Endothelial cell of umbilical vein (primary cell): Measurements from ENCODE around the gene SHKBP1. TPM values are rescaled to one million over a fixed set of nuclear protein-coding genes. Genes with fewer than 3 reads are reported as not detected.
A peak's percentile ranks its signal among the peaks of the same experiment; 100 is the strongest.

Experiments
- BruUV-seq: library from RNA; stranded (reverse); fragments of 400-500 nt; replicated peaks from 2 replicates; lab custom pipeline; 2021; lab: Mats Ljungman, UMichigan
- CTCF ChIA-PET: fragments of 300-600, 350-600 bp; sonication (Branson Sonifier 250); formaldehyde crosslinking; loops from one replicate; lab custom pipeline; 2021; ENCODE audit warnings: antibody characterized with exemption, inconsistent platforms; lab: Charles Lee
- POLR2A ChIA-PET: fragments of 300-600, 350-600 bp; sonication (Branson Sonifier 250); formaldehyde crosslinking; loops from one replicate; lab custom pipeline; 2021; ENCODE audit warnings: antibody characterized with exemption, inconsistent platforms; lab: Charles Lee
- DNase-seq: peaks from one replicate; pipeline ENCODE4 v3.0.0-alpha.2; 2011; ENCODE audit warnings: low read depth, low spot score
- FAIRE-seq: peaks from 2 replicates; lab custom pipeline; 2011; peaks lifted over from hg19 to GRCh38; lab: Jason Lieb, UNC
- H2AFZ ChIP-seq: 2 replicates; pipeline ENCODE4 v1.6.0; 2012; ENCODE audit warnings: low read depth, low read length, control low read depth, inconsistent platforms
- H3K27ac ChIP-seq: 2 replicates; pipeline ENCODE4 v1.5.1; 2011; ENCODE audit warnings: low read depth, mild to moderate bottlenecking, control low read depth, low read length, moderate library complexity; ENCODE audit not compliant: insufficient read depth
- H3K27me3 ChIP-seq, 2 experiments: 2 replicates each; pipeline versions ENCODE4 v1.6.0 to v1.6.1; 2011; ENCODE audit warnings: low read length in 2 of 2, mixed read lengths in 1 of 2; ENCODE audit not compliant: control insufficient read depth in 2 of 2, insufficient read depth in 2 of 2
- H3K36me3 ChIP-seq, 2 experiments: 2 replicates in 1 of 2; 3 replicates in 1 of 2; pipeline ENCODE4 v1.5.1; 2011; ENCODE audit warnings: low read length in 2 of 2, mild to moderate bottlenecking in 1 of 2, moderate library complexity in 1 of 2; ENCODE audit not compliant: control insufficient read depth in 2 of 2, insufficient read depth in 2 of 2; ENCODE audit errors: extremely low read depth in 1 of 2
- H3K4me1 ChIP-seq: 3 replicates; pipeline ENCODE4 v1.5.1; 2011; ENCODE audit warnings: mild to moderate bottlenecking, low read length; ENCODE audit not compliant: control insufficient read depth, insufficient read depth; ENCODE audit errors: extremely low read depth
- H3K4me2 ChIP-seq: 2 replicates; pipeline ENCODE4 v1.6.1; 2011; ENCODE audit warnings: low read length, control low read depth, mixed read lengths; ENCODE audit not compliant: insufficient read depth
- H3K4me3 ChIP-seq, 3 experiments: fragments of 200-600 bp in 1 of 3; sonication (generic), shearing (Covaris generic) in 1 of 3; replicated peaks in 1 of 3; 2 replicates each; pipeline ENCODE4 v1.5.1; 2011 to 2016; ENCODE audit warnings: control low read depth in 3 of 3, low read length in 3 of 3, mild to moderate bottlenecking in 2 of 3, inconsistent platforms in 1 of 3, low read depth in 1 of 3, moderate library complexity in 1 of 3; ENCODE audit not compliant: insufficient read depth in 1 of 3
- H3K79me2 ChIP-seq: 2 replicates; pipeline ENCODE4 v1.6.0; 2012; ENCODE audit warnings: low read length, inconsistent platforms; ENCODE audit not compliant: control insufficient read depth, insufficient read depth
- H3K9ac ChIP-seq: replicated peaks from 2 replicates; pipeline ENCODE3; 2011; ENCODE audit warnings: low read length, control low read depth; ENCODE audit not compliant: insufficient read depth; ENCODE audit errors: extremely low read depth
- H3K9me1 ChIP-seq: replicated peaks from 3 replicates; pipeline ENCODE4 v1.6.0; 2011; ENCODE audit warnings: mild to moderate bottlenecking, low read length; ENCODE audit not compliant: control insufficient read depth, insufficient read depth; ENCODE audit errors: extremely low read depth
- H3K9me3 ChIP-seq: replicated peaks from 2 replicates; pipeline ENCODE4 v1.5.1; 2012; ENCODE audit warnings: low read length, inconsistent platforms; ENCODE audit not compliant: control insufficient read depth, insufficient read depth
- H4K20me1 ChIP-seq: replicated peaks from 2 replicates; pipeline ENCODE3; 2011; ENCODE audit warnings: mild to moderate bottlenecking, low read length; ENCODE audit not compliant: control insufficient read depth, insufficient read depth; ENCODE audit errors: extremely low read depth
- CTCF ChIP-seq, 2 donors: IDR thresholded peaks; 1 replicate in 1 of 2; 2 replicates in 1 of 2; pipeline ENCODE4 v1.5.1; 2011; ENCODE audit warnings: low read length in 2 of 2, mild to moderate bottlenecking in 2 of 2, moderate library complexity in 2 of 2, control low read depth in 1 of 2, inconsistent platforms in 1 of 2, low read depth in 1 of 2; ENCODE audit not compliant: insufficient read depth in 1 of 2; ENCODE audit errors: extremely low read depth in 1 of 2
- FOS ChIP-seq: IDR thresholded peaks from 2 replicates; pipeline ENCODE4 v1.6.1; 2011; ENCODE audit warnings: mild to moderate bottlenecking, low read length, moderate library complexity, borderline replicate concordance; ENCODE audit not compliant: insufficient read depth
- GATA2 ChIP-seq: IDR thresholded peaks from 2 replicates; pipeline ENCODE4 v1.7.0; 2011; ENCODE audit warnings: low read depth, mild to moderate bottlenecking, moderate library complexity, mixed read lengths, low read length; ENCODE audit not compliant: insufficient read length, insufficient read depth
- JUN ChIP-seq: IDR thresholded peaks from 2 replicates; pipeline ENCODE4 v1.6.1; 2011; ENCODE audit warnings: borderline replicate concordance, low read depth; ENCODE audit not compliant: insufficient read length, insufficient read depth
- MAX ChIP-seq: IDR thresholded peaks from 2 replicates; pipeline ENCODE4 v1.6.1; 2011; ENCODE audit not compliant: insufficient read depth, insufficient read length
- MYC ChIP-seq: IDR thresholded peaks from one replicate; pipeline ENCODE4 v1.6.1; 2011; ENCODE audit warnings: mild to moderate bottlenecking, low read depth, low read length
- POLR2AphosphoS5 ChIP-seq: IDR thresholded peaks from 2 replicates; pipeline ENCODE4 v1.6.1; 2012; ENCODE audit warnings: low read depth, mild to moderate bottlenecking, control low read depth, low read length, moderate library complexity; ENCODE audit not compliant: insufficient read depth
- dilution Hi-C: fragments of 300-500 bp; cut with MboI; formaldehyde crosslinking; loops from one replicate; pipeline ENCODE4 v1.15.0; 2019; ENCODE audit warnings: low sequenced_read_pairs; ENCODE audit not compliant: extremely low pct_ligation_motif_present
- intact Hi-C: fragments of 100-400 bp; cut with micrococcal nuclease; formaldehyde crosslinking; loops from one replicate; pipeline ENCODE4 v1.10.0; 2022
- polyA plus RNA-seq, 4 experiments: library from polyadenylated mRNA; depleted of rRNA in 3 of 4; stranded (reverse) in 3 of 4; unstranded in 1 of 4; fragments of >200 nt; gene quantifications; 2 replicates each; pipeline versions ENCODE4 v1.2.1 to v1.2.3, GENCODE V29; 2011 to 2012; ENCODE audit warnings: missing spikeins in 1 of 4
- total RNA-seq: library from RNA; stranded (reverse); gene quantifications from 2 replicates; pipeline ENCODE4 v1.2.3, GENCODE V29; 2021

Gene SHKBP1
- total and polyA plus RNA-seq, 2 donors (not counting 3 experiments of a cell fraction or from before 2014, with no cell fraction given) = 106 to 113 TPM

- no peaks in the 10 kb centered on the region for H3K9me3 ChIP-seq
- H3K36me3 ChIP-seq = no peaks in the 10 kb centered on the region
- peak overlapping the region; percentile 43 for H3K9ac ChIP-seq
- no peak for TF ChIP-seq GATA2
- no peak for TF ChIP-seq FOS
- TF ChIP-seq MYC = no peak
- no peak for TF ChIP-seq JUN
- TF ChIP-seq CTCF (IDR thresholded peaks at IDR 0.05; ENCODE audit: extremely low read depth in 1 of 2, insufficient read depth in 1 of 2, low read depth in 1 of 2, low read length in 2 of 2) = no peak
- no peak for TF ChIP-seq MAX
- TF ChIP-seq POLR2AphosphoS5 = no peak
- H3K27ac ChIP-seq = peak overlapping the region; percentile 83
- DNase-seq (no peak), FAIRE-seq (peak; percentile 37)
- H3K27me3 ChIP-seq = no peaks in the 10 kb centered on the region
- ChIA-PET POLR2A (no interaction called here), CTCF (interaction anchor here (1.0 to 7.6 kb wide), 4 partner anchors 11 to 21 kb away, joined by 6 to 70 read pairs (median 11); no protein-coding TSS in a partner anchor)
- no peaks in the 10 kb centered on the region for H3K9me1 ChIP-seq
- dilution Hi-C loops = no loop called here
- no peaks in the 10 kb centered on the region for H3K79me2 ChIP-seq
- no peaks in the 10 kb centered on the region for H4K20me1 ChIP-seq
- peak overlapping the region; percentile 75 for H3K4me2 ChIP-seq
- H3K4me1 ChIP-seq = peaks cover 24% of the 10 kb centered on the region
- H2AFZ ChIP-seq = peak overlapping the region; percentile 91
- H3K4me3 ChIP-seq = peak overlapping the region; percentile 26 to 46 (median 43)
- TSS peak; percentile 51 for BruUV-seq
- intact Hi-C loops = no loop called here
These were observed 37.3 kb downstream of the SHKBP1 start for GRCh38 chr19:40613690-40614621.
